Measurements from ENCODE around the gene SLC27A1.
A peak's percentile ranks its signal among the peaks of the same experiment; 100 is the strongest.
"Not testable (repeated sequence)": the region's sequence is repeated elsewhere in the genome, so short reads cannot be mapped to it uniquely, and the experiment has no call there.

SLC27A1 gene

GRCh38 chr19:17510220-17510993 is 40.1 kb downstream of the SLC27A1 start:
- Histone ChIP-seq H3K27me3 (ENCODE audit: insufficient read depth, low read depth, severe bottlenecking) (no peaks in the 10 kb centered on the region), H3K27ac (peak overlapping the region; percentile 98), H3K36me3 (peaks cover 12% of the 10 kb centered on the region), H3K9me3 (ENCODE audit: severe bottlenecking) (no peaks in the 10 kb centered on the region), H3K4me3 (ENCODE audit: low read depth, low read length) (peak overlapping the region; percentile 88)
- no peak for TF ChIP-seq CTCF (IDR thresholded peaks at IDR 0.05; ENCODE audit: low read depth, low read length)
- no peak for DNase-seq

GRCh38 chr19:17511724-17512573 is 41.6 kb downstream of the SLC27A1 start:
- H3K4me3 ChIP-seq (ENCODE audit: low read depth, low read length) = peak overlapping the region; percentile 88
- DNase-seq = peak; percentile 92
- H3K27me3 ChIP-seq (ENCODE audit: insufficient read depth, low read depth, severe bottlenecking) = no peaks in the 10 kb centered on the region
- peaks cover 12% of the 10 kb centered on the region for H3K36me3 ChIP-seq
- H3K9me3 ChIP-seq (ENCODE audit: severe bottlenecking) = peaks cover under 1% of the 10 kb centered on the region
- peak overlapping the region; percentile 98 for H3K27ac ChIP-seq
- TF ChIP-seq CTCF (IDR thresholded peaks at IDR 0.05; ENCODE audit: low read depth, low read length) = peak; percentile 53

GRCh38 chr19:17512574-17512939 is 42.2 kb downstream of the SLC27A1 start:
- peak overlapping the region; percentile 88 for H3K4me3 ChIP-seq (ENCODE audit: low read depth, low read length)
- H3K27ac ChIP-seq = peak overlapping the region; percentile 98
- DNase-seq = no peak
- no peaks in the 10 kb centered on the region for H3K27me3 ChIP-seq (ENCODE audit: insufficient read depth, low read depth, severe bottlenecking)
- no peak for TF ChIP-seq CTCF (IDR thresholded peaks at IDR 0.05; ENCODE audit: low read depth, low read length)
- H3K9me3 ChIP-seq (ENCODE audit: severe bottlenecking) = peaks cover 7% of the 10 kb centered on the region
- peaks cover 16% of the 10 kb centered on the region for H3K36me3 ChIP-seq

GRCh38 chr19:17515408-17516149 is 45.3 kb downstream of the SLC27A1 start:
- DNase-seq = no peak
- Histone ChIP-seq H3K27ac (no peak overlapping the region), H3K36me3 (peaks cover 10% of the 10 kb centered on the region), H3K27me3 (ENCODE audit: insufficient read depth, low read depth, severe bottlenecking) (no peaks in the 10 kb centered on the region), H3K9me3 (ENCODE audit: severe bottlenecking) (peaks cover 11% of the 10 kb centered on the region), H3K4me3 (ENCODE audit: low read depth, low read length) (no peak overlapping the region)
- TF ChIP-seq CTCF (IDR thresholded peaks at IDR 0.05; ENCODE audit: low read depth, low read length) = no peak

- no peaks in the 10 kb centered on the region for H3K27me3 ChIP-seq (ENCODE audit: insufficient read depth, low read depth, severe bottlenecking)
- DNase-seq = no peak
- H3K27ac ChIP-seq = no peak overlapping the region
- TF ChIP-seq CTCF (IDR thresholded peaks at IDR 0.05; ENCODE audit: low read depth, low read length) = no peak
- peaks cover 11% of the 10 kb centered on the region for H3K9me3 ChIP-seq (ENCODE audit: severe bottlenecking)
- H3K4me3 ChIP-seq (ENCODE audit: low read depth, low read length) = no peak overlapping the region
- H3K36me3 ChIP-seq = peaks cover 7% of the 10 kb centered on the region
These were observed 47.6 kb downstream of the SLC27A1 start for GRCh38 chr19:17517898-17518297.

- H3K27ac ChIP-seq, H3K36me3 ChIP-seq, DNase-seq: not testable (repeated sequence)
These were observed 48.3 kb downstream of the SLC27A1 start for GRCh38 chr19:17518654-17519053.

More at GRCh38 chr19:17518654-17519053, 48.3 kb downstream of the SLC27A1 start:
- peaks cover 11% of the 10 kb centered on the region for H3K9me3 ChIP-seq (ENCODE audit: severe bottlenecking)
- H3K4me3 ChIP-seq (ENCODE audit: low read depth, low read length); H3K27me3 ChIP-seq (ENCODE audit: insufficient read depth, low read depth, severe bottlenecking): not testable (repeated sequence)
